Left lobe of liver (tissue), 2 donors: Measurements from ENCODE around the gene CLEC4M. TPM values are rescaled to one million over a fixed set of nuclear protein-coding genes. Genes with fewer than 3 reads are reported as not detected.
A peak's percentile ranks its signal among the peaks of the same experiment; 100 is the strongest.
"Not testable (repeated sequence)": the region's sequence is repeated elsewhere in the genome, so short reads cannot be mapped to it uniquely, and the experiment has no call there.

Source experiments
- ATAC-seq: fragments of 200-7000 bp; cut with Tn5 transposase; one replicate; pipeline ENCODE4 v1.9.1; 2020; ENCODE audit warnings: mild to moderate bottlenecking, moderate library complexity
- DNase-seq: peaks from one replicate; pipeline ENCODE4 v3.0.0-alpha.2; 2020; ENCODE audit warnings: low spot score
- total RNA-seq: library from RNA; stranded (reverse); gene quantifications from one replicate; pipeline ENCODE4 v1.2.1, GENCODE V29; 2021
- donor health status: DM: no; HTN: no; CAD: no; lungs with moderate emphysema.
- donor health status: DM: no; HTN: yes; CAD: no.

CLEC4M gene
- total RNA-seq, 1 donor from 2014 or later = 13.2 TPM

DNA sequence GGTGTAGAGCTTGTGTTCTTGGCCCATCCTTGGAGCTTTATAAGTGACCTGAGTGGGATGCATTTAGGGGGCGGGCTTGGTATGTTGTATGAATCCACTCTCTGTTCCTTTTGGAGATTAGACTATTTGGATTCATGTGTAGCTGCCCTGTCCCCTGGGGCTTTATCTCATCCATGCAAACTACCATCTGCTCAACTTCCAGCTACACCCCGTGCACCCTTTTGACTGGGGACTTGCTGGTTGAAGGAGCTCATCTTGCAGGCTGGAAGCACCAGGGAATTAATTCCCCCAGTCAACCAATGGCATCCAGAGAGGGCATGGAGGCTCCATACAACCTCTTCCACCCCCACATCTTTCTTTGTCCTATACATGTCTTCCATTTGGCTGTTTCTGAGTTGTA lies 6.1 kb downstream of the CLEC4M start:
- ATAC-seq = no peak
- DNase-seq = no peak

GRCh38 chr19:7771072-7771471 lies 8.0 kb downstream of the CLEC4M start:
- DNase-seq (no peak), ATAC-seq (no peak)

DNA sequence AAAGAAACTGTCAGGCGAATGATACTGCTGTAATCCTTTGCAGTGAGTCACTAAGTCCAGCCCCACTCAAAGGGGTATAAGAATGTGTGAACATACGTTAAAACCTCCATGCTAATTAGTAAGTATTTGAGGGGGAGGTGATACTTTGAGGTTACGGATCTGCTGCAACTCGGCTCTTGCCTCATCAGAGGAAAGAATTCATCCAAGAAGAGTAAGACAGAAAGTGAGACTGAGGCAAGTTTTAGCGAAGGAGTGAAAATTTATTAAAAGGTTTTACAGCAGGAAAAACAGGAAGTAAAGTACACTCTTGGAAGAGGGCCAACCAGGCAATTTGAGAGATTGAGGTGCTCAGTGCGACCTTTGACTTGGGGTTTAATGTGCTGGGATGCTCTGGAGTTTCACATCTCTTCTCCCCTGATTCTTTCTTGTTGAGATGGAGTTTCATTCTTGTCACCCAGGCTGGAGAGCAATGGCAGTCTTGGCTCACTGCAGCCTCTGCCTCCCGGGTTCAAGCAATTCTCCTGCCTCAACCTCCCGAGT lies 9.8 kb downstream of the CLEC4M start:
- no peak for ATAC-seq
- no peak for DNase-seq

DNA sequence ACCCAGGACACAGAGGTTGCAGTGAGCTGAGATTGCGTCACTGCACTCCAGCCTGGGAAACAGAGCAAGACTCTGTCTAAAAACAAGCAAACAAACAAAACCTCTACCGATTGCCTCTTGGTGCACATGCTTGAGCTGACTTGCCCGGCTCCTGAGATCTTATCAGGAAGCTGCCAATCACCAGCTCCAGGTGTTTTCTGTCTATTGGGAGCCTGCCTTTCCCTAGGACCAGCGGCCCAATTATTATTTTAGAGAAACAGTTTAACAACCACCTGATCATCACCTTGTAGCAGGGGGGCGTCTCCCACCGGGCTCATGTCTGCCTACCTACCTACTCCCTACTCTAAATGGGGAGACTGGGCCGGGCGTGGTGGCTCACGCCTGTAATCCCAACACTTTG lies 10.8 kb downstream of the CLEC4M start:
- DNase-seq = no peak
- ATAC-seq = no peak

- DNase-seq = no peak
- ATAC-seq = no peak
Measured at GRCh38 chr19:7775761-7776160, 12.7 kb downstream of the CLEC4M start.

- DNase-seq (no peak), ATAC-seq (peak; percentile 27)
Measured at GRCh38 chr19:7778081-7778480, 15.0 kb downstream of the CLEC4M start.

GRCh38 chr19:7779631-7780486 lies 16.8 kb downstream of the CLEC4M start:
- ATAC-seq (no peak), DNase-seq (no peak)

DNA sequence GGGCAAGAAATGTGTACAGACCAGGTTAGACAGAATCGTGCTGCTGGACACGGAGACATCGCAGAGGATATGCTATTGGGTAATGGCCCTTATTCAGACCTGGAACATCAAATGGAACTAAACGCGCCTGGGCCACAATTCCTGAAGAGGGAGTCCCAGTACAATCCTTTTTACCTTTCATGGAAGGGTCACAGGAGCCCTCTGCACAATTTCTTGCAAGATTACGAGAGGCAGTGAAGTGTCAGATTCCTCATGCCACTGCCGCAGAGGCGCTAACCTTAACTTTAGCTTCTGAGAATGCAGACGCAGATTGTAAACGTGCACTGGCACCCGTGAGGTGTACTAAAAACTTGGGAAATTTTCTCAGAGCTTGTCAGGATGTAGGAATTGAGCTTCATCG lies 18.1 kb downstream of the CLEC4M start:
- ATAC-seq (no peak), DNase-seq (no peak)

- DNase-seq (no peak), ATAC-seq (peak; percentile 46)
Measured at GRCh38 chr19:7783991-7784423, 21.0 kb downstream of the CLEC4M start.

GRCh38 chr19:7784856-7785255 lies 21.8 kb downstream of the CLEC4M start:
- DNase-seq = no peak
- no peak for ATAC-seq

DNA sequence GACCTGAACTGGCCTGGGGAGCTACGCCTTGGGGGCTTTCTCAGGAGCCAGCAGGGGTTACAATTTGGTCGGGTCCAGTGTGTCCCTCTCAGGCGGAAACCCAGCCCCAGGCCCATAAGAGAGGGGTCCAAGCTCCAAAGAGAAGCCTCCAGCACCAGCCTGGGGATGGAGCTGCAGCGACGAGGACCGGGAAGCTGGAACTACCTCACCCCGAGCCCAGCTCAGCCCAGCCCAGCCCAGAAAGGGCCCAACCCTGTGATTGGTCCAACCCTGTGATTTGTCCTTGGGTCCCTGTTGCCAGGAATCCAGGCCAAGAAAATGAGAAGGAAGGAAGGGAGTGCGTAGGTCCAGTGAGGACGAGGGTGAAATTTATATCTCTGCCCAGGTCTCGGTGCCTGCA lies 24.1 kb downstream of the CLEC4M start:
- no peak for DNase-seq
- peak; percentile 56 for ATAC-seq

GRCh38 chr19:7787602-7788177 lies 24.6 kb downstream of the CLEC4M start:
- ATAC-seq = peak; percentile 12
- no peak for DNase-seq

GRCh38 chr19:7788178-7788932 lies 25.3 kb downstream of the CLEC4M start:
- ATAC-seq (peak; percentile 30), DNase-seq (no peak)

- ATAC-seq (no peak), DNase-seq (no peak)
Measured at GRCh38 chr19:7788933-7789323, 25.9 kb downstream of the CLEC4M start.

DNA sequence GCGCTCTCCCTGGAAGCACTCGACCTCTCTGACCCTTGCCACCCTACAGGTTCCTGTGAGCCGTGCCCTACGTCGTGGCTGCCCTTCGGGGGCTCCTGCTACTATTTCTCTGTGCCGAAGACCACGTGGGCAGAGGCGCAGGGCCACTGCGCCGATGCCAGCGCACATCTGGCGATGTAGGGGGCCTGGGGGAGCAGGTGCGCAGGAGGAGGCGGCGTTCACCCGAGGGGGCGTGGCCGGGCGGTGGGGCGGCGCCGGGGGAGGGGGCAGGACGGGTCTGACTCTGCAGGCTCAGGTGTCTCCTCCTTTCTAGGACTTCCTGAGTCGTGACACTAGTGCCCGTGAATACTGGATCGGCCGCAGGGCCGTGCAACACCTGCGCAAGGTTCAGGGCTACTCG lies 26.4 kb downstream of the CLEC4M start:
- DNase-seq (no peak), ATAC-seq (no peak)

GRCh38 chr19:7790416-7790815 lies 27.4 kb downstream of the CLEC4M start:
- no peak for ATAC-seq
- no peak for DNase-seq

GRCh38 chr19:7792281-7792680 lies 29.2 kb downstream of the CLEC4M start:
- no peak for ATAC-seq
- DNase-seq = no peak

- ATAC-seq, DNase-seq: not testable (repeated sequence)
Measured at GRCh38 chr19:7792701-7793100, 29.7 kb downstream of the CLEC4M start.

GRCh38 chr19:7793493-7793892 lies 30.4 kb downstream of the CLEC4M start:
- DNase-seq = no peak
- no peak for ATAC-seq

DNA sequence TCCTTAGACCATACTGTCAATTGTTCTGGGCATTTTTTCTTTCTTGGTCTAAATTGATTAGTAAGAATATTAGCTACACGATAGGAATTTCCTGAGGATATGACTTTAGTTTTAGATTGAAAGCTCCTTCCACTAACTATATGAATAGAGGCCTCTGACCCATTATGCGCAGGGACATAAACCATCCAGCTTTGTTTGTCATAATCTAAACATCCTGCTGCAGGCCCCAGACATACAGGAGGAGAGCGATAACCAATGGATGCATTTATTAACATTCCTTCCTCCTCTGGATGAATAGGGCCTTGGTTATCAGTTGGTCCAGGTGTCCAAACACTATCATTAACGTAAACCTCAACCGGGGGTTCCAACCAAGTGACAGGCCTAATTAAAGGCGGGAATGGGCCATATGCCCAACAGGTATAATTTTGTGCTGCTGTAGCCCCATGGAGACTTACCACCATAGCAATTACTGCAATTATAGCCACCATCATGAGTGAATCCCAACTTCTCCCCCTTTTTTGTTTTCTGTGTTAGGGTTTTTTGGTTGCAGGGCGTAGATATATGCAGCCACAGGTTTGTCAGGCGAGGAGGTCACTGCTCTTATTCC lies 32.6 kb downstream of the CLEC4M start:
- ATAC-seq = no peak
- DNase-seq = no peak
